Panc1 (cell line): Measurements from ENCODE around the gene FER1L5. TPM values are rescaled to one million over a fixed set of nuclear protein-coding genes. Genes with fewer than 3 reads are reported as not detected.

ENCODE experiments used
- ATAC-seq: fragments of 200-7000 bp; cut with Tn5 transposase; 2 replicates; pipeline ENCODE4 v1.9.1; 2020; ENCODE audit warnings: mild to moderate bottlenecking, moderate library complexity
- BruUV-seq: library from RNA; stranded (reverse); fragments of 400-500 nt; replicated peaks from 2 replicates; lab custom pipeline; 2021; lab: Mats Ljungman, UMichigan
- CTCF ChIA-PET: fragments of 300-600 bp; sonication (Branson Sonifier 250); formaldehyde crosslinking; loops from one replicate; lab custom pipeline; 2022; ENCODE audit warnings: antibody characterized with exemption; lab: Charles Lee
- POLR2A ChIA-PET: fragments of 300-600 bp; sonication (Branson Sonifier 250); formaldehyde crosslinking; loops from one replicate; lab custom pipeline; 2022; ENCODE audit warnings: antibody characterized with exemption; lab: Charles Lee
- DNase-seq: peaks from one replicate; pipeline ENCODE4 v3.0.0-alpha.2; 2010; ENCODE audit warnings: low read depth, low spot score
- H3K27ac ChIP-seq: 2 replicates; pipeline ENCODE4 v1.5.1; 2011; ENCODE audit warnings: mild to moderate bottlenecking, low read length, inconsistent platforms
- H3K27me3 ChIP-seq: fragments of 200-500 bp; sonication (Bioruptor generic); 2 replicates; pipeline ENCODE4 v1.6.0; 2014; ENCODE audit warnings: low read length, inconsistent platforms; ENCODE audit not compliant: control insufficient read depth, insufficient read depth
- H3K36me3 ChIP-seq: fragments of 200-500 bp; sonication (Bioruptor generic); 2 replicates; pipeline ENCODE4 v1.5.1; 2014; ENCODE audit warnings: inconsistent platforms, mild to moderate bottlenecking, low read length, moderate library complexity; ENCODE audit not compliant: control insufficient read depth, insufficient read depth
- H3K4me1 ChIP-seq: 2 replicates; pipeline ENCODE4 v1.5.1; 2011; ENCODE audit warnings: inconsistent platforms, mild to moderate bottlenecking, low read length, moderate library complexity; ENCODE audit not compliant: control insufficient read depth, insufficient read depth
- H3K4me3 ChIP-seq, 2 experiments: 2 replicates each; pipeline ENCODE4 v1.5.1; 2011 to 2012; ENCODE audit warnings: low read depth in 2 of 2, low read length in 2 of 2, mild to moderate bottlenecking in 2 of 2, inconsistent platforms in 1 of 2, moderate library complexity in 1 of 2
- H3K9me3 ChIP-seq: fragments of 200-500 bp; sonication (Bioruptor generic); 2 replicates; pipeline ENCODE4 v1.5.1; 2014; ENCODE audit warnings: low read depth, mild to moderate bottlenecking, inconsistent platforms, low read length, moderate library complexity; ENCODE audit not compliant: control insufficient read depth, insufficient read depth
- CTCF ChIP-seq: fragments of 450-650 bp; IDR thresholded peaks from 2 replicates; pipeline ENCODE4 v1.5.1; 2017; ENCODE audit warnings: mild to moderate bottlenecking
- POLR2AphosphoS5 ChIP-seq: IDR thresholded peaks from 2 replicates; pipeline ENCODE4 v1.6.1; 2012; ENCODE audit warnings: mild to moderate bottlenecking, low read depth, low read length, moderate library complexity
- REST ChIP-seq, 2 experiments: IDR thresholded peaks; 2 replicates each; pipeline ENCODE4 v1.6.1; 2011 to 2012; ENCODE audit warnings: low read depth in 2 of 2, control low read depth in 1 of 2, low read length in 1 of 2, mild to moderate bottlenecking in 1 of 2, moderate library complexity in 1 of 2; ENCODE audit not compliant: insufficient read depth in 1 of 2
- SIN3A ChIP-seq: IDR thresholded peaks from 2 replicates; pipeline ENCODE4 v1.6.1; 2012; ENCODE audit warnings: low read depth, mild to moderate bottlenecking, low read length, moderate library complexity, borderline replicate concordance; ENCODE audit not compliant: insufficient read depth
- TCF7L2 ChIP-seq: IDR thresholded peaks from 2 replicates; pipeline ENCODE4 v1.6.1; 2011; ENCODE audit warnings: mild to moderate bottlenecking, low read depth, low read length, inconsistent platforms
- in situ Hi-C: cut with HindIII; loops from 2 replicates; pipeline ENCODE4 v1.10.0; 2016; ENCODE audit warnings: low sequenced_read_pairs, low pct_unique_long_range_greater_than_20kb
- intact Hi-C: fragments of 100-400 bp; cut with micrococcal nuclease; formaldehyde crosslinking; loops from one replicate; pipeline ENCODE4 v1.10.0; 2022; ENCODE audit not compliant: unreplicated experiment
- total RNA-seq: library from RNA; stranded (reverse); gene quantifications from one replicate; pipeline ENCODE4 v1.2.1, GENCODE V29; 2021; ENCODE audit not compliant: unreplicated experiment

The FER1L5 gene
- total RNA-seq, 1 experiment from 2014 or later: not detected

GRCh38 chr2:96751800-96752199 lies 109.2 kb downstream of the FER1L5 start:
- Histone ChIP-seq H3K9me3 (no peaks in the 10 kb centered on the region), H3K27ac (no peak overlapping the region), H3K36me3 (no peaks in the 10 kb centered on the region), H3K27me3 (no peaks in the 10 kb centered on the region), H3K4me3 (no peak overlapping the region), H3K4me1 (no peaks in the 10 kb centered on the region)
- in situ Hi-C loops (no loop called here), intact Hi-C loops (no loop called here)
- CTCF ChIA-PET: no interaction called here
- no TSS peak for BruUV-seq
- DNase-seq (no peak), ATAC-seq (peak; percentile 80)
- POLR2A ChIA-PET: no interaction called here
- TF ChIP-seq CTCF (no peak), POLR2AphosphoS5 (no peak), SIN3A (no peak), REST (IDR thresholded peaks at IDR 0.05; ENCODE audit: insufficient read depth in 1 of 2, low read depth in 2 of 2, low read length in 1 of 2) (no peak)

GRCh38 chr2:96753661-96754282 lies 111.2 kb downstream of the FER1L5 start:
- in situ Hi-C loops: no loop called here
- intact Hi-C loops: no loop called here
- no peaks in the 10 kb centered on the region for H3K36me3 ChIP-seq
- no peak for DNase-seq
- H3K27me3 ChIP-seq: no peaks in the 10 kb centered on the region
- H3K9me3 ChIP-seq: no peaks in the 10 kb centered on the region
- H3K4me3 ChIP-seq: no peak overlapping the region
- BruUV-seq: no TSS peak
- no peak overlapping the region for H3K27ac ChIP-seq
- TF ChIP-seq CTCF: no peak
- no peak for TF ChIP-seq SIN3A
- TF ChIP-seq TCF7L2: no peak
- TF ChIP-seq REST (IDR thresholded peaks at IDR 0.05; ENCODE audit: insufficient read depth in 1 of 2, low read depth in 2 of 2, low read length in 1 of 2): no peak
- no peak for TF ChIP-seq POLR2AphosphoS5
- ChIA-PET CTCF (no interaction called here), POLR2A (no interaction called here)
- no peaks in the 10 kb centered on the region for H3K4me1 ChIP-seq
- ATAC-seq: no peak
